HG02970 (cell line): ENCODE data around the gene BCAS4.
"Not testable (repeated sequence)": the region's sequence is repeated elsewhere in the genome, so short reads cannot be mapped to it uniquely, and the experiment has no call there.

Experiments used
- ATAC-seq: cut with Tn5 transposase; IDR thresholded peaks from one replicate; pipeline ENCODE4 v1.9.1; 2021; ENCODE audit warnings: mild to moderate bottlenecking, moderate library complexity, moderate number of reproducible peaks; ENCODE audit not compliant: unreplicated experiment, low FRiP score

Gene BCAS4

DNA sequence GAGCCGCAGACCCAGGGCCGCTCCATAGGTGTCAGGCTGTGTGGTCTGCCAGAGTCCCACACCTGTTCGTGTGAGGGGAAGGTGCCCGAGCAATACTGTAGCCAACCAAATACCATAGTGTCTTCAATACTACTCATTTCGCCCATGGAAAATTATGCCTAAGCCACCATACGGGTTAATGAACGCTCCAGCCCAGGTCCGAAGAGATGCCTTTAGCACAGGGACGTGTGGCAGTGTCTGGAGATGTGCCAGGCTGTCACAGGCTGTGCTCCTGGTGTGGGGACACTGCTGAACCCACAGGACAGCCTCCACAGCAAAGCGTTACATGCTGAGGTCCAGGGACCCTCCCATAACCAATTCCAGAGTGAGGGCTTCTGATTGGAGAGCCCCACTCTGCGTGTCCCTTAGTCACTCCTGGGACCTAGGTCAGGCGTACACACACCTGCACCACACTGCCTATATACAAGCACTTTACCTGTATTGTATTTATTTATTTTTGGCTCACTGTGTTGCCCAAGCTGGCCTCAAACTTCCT, 25.2 kb upstream of the BCAS4 start:
- not testable (repeated sequence) for ATAC-seq

DNA sequence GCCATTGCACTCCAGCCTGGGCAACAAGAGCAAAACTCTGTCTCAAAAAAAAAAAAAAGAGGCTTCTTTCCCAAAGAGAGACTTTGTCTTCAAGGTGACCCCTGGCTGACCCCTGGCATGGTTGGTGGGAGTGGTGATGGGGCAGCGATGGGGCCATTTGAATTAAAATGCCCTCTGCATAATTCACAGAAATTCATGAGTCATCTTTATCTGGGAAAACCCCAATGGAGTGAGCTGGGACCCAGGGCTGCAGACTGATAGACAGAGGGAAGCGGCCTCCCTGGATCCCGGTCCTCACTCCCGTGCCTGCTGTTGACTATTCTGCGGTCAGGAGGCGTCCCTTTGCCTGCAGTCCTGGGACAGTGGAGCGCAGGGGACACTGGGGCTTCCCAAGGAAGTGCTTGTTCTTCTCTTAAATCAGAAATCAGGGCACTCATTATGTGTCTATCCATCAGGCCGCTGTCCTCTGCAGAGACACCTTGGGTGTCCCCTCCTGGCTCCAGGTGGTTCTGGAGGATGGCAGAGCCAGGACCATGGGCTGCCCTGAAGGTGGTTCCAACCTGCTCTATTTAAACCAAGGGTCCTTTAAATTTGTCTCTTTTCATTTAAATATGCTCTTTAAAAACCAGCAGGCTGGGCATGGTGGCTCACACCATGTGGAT, 23.3 kb upstream of the BCAS4 start:
- ATAC-seq = not testable (repeated sequence)

DNA sequence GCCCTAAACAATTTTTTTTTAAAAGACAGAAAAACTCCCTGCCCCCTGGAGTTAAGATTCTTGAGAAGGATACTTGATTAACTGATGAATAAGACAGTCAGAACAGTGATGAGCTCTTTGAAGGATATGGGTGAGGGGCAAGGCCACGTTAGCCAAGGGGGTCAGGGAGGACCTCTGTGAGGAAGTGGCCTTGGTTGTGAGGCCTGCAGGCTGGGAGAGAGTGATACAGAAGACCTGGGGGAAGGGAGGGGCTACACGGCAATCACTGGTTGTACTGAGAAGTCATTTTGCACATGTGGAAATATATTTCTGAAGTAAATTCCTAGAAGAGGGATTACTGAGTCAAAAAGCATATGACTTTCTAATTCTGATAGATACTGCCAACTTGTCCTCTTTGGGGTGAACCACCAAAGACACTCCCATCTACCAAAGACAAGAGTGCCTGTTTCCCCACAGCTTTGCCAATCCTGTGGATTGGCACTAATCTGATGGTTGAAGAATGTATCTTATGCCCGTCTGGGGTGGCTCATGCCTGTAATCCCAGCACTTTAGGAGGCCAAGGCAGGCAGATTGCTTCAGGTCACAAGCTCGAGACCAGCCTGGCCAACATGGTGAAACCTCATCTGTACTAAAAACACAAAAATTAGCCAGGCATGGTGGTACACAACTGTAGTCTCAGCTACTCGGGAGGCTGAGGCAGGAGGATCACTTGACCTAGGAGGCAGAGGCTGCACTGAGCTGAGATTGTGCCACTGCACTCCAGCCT, 22.3 kb upstream of the BCAS4 start:
- ATAC-seq = no peak

GRCh38 chr20:50774515-50774914, 20.3 kb upstream of the BCAS4 start:
- no peak for ATAC-seq

GRCh38 chr20:50776122-50776817, 18.6 kb upstream of the BCAS4 start:
- no peak for ATAC-seq

GRCh38 chr20:50777373-50777772, 17.5 kb upstream of the BCAS4 start:
- ATAC-seq = no peak

- ATAC-seq = not testable (repeated sequence)
Measured at GRCh38 chr20:50778994-50779393, 15.9 kb upstream of the BCAS4 start.

DNA sequence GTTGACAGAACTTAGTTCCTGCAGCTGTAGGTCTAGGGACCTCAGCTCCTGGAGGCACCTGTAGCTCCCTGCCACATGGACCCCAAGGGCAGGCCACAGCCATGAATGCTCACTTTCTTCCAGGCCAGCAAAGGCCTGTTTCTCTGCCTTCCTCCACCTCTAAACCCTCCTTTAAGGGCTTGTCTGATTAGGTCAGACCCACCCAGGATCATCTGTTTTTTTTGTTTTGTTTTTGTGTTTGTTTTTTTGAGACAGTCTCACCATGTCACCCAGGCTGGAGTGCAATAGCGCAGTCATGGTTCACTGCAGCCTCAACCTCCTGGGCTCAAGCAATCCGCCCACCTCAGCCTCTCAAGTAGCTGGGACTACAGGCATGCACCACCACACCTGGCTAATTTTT, 11.5 kb upstream of the BCAS4 start:
- ATAC-seq = no peak

DNA sequence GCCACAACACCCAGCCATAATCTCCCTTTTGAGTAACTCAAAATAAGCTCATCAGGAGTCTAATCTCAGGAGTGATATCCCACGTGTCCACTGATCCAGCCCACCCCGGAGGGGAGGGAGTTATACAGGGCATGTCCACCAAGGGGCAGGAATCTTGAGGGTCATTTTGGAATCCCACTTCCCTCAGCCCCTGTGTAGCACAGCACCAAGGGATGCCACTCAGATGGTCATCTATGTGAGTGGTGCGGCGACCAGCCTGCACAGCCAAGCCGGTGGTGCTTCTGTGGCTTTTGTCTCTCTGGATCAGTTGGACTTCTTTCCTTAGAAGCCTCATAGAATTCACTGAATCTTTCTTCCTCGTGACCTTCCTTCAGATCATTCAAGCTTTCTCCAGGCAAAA, 11.0 kb upstream of the BCAS4 start:
- ATAC-seq = no peak

DNA sequence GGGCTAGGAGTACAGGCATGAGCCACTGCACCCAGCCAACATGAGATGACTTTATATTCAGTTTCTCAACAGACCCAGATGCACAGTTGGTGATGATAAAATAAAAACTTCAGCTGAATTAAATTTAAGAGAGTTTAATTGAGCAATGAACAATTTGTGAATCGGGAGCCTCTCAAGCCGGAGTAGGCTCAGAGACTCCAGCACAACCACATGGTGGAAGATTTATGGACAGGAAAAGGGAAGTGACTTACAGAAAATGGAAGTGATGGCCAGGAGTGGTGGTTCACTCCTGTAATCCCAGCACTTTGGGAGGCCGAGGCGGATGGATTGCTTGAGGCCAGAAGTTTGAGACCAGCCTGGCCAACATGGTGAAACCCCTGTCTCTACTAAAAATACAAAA, 10.4 kb upstream of the BCAS4 start:
- no peak for ATAC-seq

GRCh38 chr20:50786703-50787102, 8.2 kb upstream of the BCAS4 start:
- no peak for ATAC-seq

DNA sequence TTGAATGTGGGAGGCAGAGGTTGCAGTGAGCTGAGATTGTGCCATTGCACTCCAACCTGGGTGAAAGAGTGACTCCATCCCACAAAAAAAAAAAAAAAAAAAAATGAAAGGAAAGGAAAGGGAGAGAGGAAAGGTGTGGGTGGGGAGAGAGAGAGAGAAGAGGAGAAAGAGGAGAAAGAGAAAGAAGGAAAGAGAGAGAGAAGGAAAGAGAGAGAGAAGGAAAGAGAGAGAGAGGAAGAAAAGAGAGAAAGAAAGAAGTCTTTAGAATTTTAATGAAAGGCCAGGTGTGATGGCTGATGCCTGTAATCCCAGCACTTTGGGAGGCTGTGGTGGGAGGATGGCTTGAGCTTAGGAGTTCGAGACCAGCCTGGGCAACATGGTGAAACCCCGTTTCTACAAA, 7.7 kb upstream of the BCAS4 start:
- no peak for ATAC-seq

GRCh38 chr20:50788045-50788991, 6.5 kb upstream of the BCAS4 start:
- ATAC-seq = no peak

- ATAC-seq = no peak
Measured at GRCh38 chr20:50789968-50790650, 4.8 kb upstream of the BCAS4 start.

DNA sequence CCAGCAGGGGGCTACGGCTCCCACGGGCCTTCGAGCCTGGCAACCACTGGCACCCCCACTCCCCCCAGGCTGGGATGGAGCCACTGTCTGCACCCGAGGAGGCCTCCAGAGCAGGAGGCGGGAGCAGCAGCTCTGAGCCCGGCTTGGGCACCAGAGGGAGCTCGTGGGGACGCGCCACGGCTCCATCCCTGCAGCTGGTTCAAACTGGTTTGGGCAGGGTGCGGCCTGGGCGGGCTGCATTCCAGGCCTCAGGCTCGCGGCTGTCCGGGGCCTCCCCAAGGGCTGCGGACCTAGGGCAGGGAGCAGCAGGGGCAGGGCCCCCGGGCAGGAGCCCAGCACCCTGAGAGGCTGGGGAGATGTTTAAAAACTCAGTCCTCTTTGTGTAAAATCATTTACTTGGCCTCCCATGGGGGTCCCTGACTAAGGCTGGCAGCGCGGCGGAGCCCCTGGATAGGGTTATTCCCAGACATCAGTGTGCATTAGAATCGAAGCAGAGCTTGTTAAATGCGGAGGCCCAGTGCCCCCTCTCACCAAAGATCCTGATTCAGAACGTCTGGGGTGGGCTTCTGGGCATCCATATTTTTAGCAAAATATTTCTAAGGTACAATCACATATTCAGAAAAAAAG, 4.1 kb upstream of the BCAS4 start:
- peak; percentile 45 for ATAC-seq

DNA sequence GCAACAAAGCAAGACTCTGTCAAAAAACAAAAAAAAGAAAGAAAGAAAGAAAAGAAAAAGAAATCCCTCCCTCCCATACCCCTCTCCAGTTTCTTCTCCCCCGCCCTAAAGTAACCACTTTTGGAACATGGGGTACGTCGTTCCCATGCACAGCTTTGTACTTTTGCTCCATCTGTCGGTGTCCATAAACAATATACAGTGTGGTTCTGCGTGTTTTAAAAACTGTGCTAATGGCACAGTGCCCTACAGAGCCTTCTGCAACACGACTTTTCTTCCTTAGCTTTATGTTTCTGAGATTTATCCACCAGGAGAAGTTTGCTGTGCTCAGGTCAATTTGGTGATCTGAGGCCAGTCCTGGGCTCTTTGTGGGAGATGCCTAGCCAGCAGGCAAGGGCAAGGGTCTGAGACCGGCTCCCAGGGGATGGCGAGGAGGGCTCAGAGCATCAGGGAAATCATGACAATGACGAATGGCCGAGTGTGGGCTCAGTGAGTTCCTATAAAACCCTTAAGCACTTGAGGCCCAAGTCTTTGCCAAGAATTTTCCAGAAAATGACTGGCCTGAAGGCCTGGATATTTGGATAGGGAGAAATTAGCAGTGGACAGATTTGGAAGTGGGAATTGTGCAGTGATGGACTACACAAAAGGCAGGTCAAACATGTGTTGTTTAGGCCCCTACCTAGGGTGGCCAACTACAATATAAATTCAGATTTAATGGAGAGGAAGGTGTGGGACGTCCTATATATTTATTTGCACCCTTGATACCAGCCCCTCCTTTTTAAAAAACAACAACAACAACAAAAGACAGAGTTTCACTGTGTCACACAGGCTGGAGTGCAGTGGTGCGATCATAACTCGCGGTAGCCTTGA, 1.9 kb upstream of the BCAS4 start:
- ATAC-seq = no peak

GRCh38 chr20:50793575-50794016, 1.3 kb upstream of the BCAS4 start:
- ATAC-seq = not testable (repeated sequence)

- peak; percentile 4 for ATAC-seq
Measured at GRCh38 chr20:50794181-50794845, 548 bp upstream of the BCAS4 start.
